Brain microvascular endothelial cell (primary cell): ENCODE data around the gene CAMK1D.

ENCODE experiments used
- DNase-seq: peaks from one replicate; pipeline ENCODE4 v3.0.0-alpha.2; 2020
- H3K27ac ChIP-seq: fragments of 250-450 bp; sonication (Bioruptor Pico); 2 replicates; pipeline ENCODE4 v1.5.1; 2020; ENCODE audit warnings: mild to moderate bottlenecking, moderate library complexity
- H3K27me3 ChIP-seq: fragments of 250-450 bp; sonication (Bioruptor Pico); replicated peaks from 2 replicates; pipeline ENCODE4 v1.5.1; 2020; ENCODE audit warnings: mild to moderate bottlenecking
- H3K36me3 ChIP-seq: fragments of 250-450 bp; sonication (Bioruptor Pico); replicated peaks from 2 replicates; pipeline ENCODE4 v1.5.1; 2020; ENCODE audit warnings: mild to moderate bottlenecking
- H3K4me3 ChIP-seq: 2 replicates; pipeline ENCODE4 v1.5.1; 2011; ENCODE audit warnings: low read depth, mild to moderate bottlenecking, control low read depth, low read length, moderate library complexity
- CTCF ChIP-seq: IDR thresholded peaks from 2 replicates; pipeline ENCODE4 v1.5.1; 2011; ENCODE audit warnings: low read depth, mild to moderate bottlenecking, moderate library complexity, low read length, control low read depth, inconsistent platforms; ENCODE audit errors: missing control alignments
- in situ Hi-C: cut with HindIII; loops from 2 replicates; pipeline ENCODE4 v1.10.0; 2017; ENCODE audit warnings: low sequenced_read_pairs, low pct_ligation_motif_present

Gene CAMK1D

GRCh38 chr10:12841826-12842225 lies 492.5 kb downstream of the CAMK1D start:
- Histone ChIP-seq H3K27ac (no peak overlapping the region), H3K36me3 (no peaks in the 10 kb centered on the region), H3K4me3 (no peak overlapping the region), H3K27me3 (no peaks in the 10 kb centered on the region)
- TF ChIP-seq CTCF, result no peak
- no peak for DNase-seq
- in situ Hi-C loops, result no loop called here

DNA sequence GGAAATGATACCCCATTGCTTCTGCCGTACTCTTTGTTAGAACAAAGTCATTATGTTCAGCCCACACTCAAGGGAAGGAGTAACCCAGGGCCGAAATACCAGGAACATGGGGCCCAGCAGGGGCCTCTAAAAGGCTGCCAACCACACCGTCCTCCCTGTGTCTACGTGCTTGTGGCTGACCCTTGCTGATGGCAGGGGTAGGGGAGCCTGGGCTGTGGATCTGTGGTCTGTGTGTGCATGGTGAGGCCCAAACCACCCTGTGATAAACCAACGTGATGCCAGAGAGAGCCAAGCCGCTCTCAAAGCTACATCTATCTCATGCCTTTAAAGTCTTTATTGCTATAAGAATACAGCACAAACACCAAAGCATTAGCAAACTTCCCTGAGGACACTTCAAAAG lies 493.0 kb downstream of the CAMK1D start:
- in situ Hi-C loops, result no loop called here
- Histone ChIP-seq H3K36me3 (no peaks in the 10 kb centered on the region), H3K27me3 (no peaks in the 10 kb centered on the region), H3K27ac (no peak overlapping the region), H3K4me3 (no peak overlapping the region)
- DNase-seq, result no peak
- no peak for TF ChIP-seq CTCF

DNA sequence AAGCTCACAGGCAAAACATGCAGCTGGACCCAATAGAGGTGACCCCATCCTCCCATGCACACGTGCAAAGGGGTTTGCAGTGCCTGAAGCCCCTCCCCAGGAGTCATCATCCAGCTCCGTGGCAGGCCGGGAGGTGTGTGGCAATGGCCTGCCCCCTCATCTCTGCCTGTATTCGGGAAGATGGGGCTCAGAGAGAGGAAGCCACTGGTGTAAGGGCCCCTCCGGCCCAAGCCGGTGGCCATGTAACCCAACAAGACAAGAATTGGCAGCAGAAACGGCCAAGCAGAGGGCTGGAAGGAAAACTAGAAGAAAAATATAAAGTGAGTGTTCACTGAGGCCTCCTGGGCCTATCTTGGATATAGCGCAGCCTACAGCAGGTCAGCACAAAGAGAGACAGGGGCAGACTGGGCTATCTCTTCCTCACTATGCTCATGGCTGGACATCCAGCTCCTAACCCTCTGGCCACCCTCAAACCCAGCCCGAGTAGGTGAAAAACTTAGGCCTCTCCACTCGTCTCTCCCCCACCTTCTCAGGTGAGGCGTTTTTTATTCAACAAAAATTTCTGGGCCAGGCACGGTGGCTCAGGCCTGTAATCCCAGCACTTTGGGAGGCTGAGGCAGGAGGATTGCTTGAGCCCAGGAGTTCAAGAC lies 494.1 kb downstream of the CAMK1D start:
- Histone ChIP-seq H3K27me3 (no peaks in the 10 kb centered on the region), H3K36me3 (no peaks in the 10 kb centered on the region), H3K27ac (no peak overlapping the region), H3K4me3 (no peak overlapping the region)
- DNase-seq, result no peak
- in situ Hi-C loops, result no loop called here
- no peak for TF ChIP-seq CTCF

GRCh38 chr10:12844811-12845483 lies 495.6 kb downstream of the CAMK1D start:
- H3K27ac ChIP-seq, result peak overlapping the region; percentile 69
- in situ Hi-C loops, result no loop called here
- DNase-seq, result peak; percentile 86
- no peaks in the 10 kb centered on the region for H3K36me3 ChIP-seq
- H3K4me3 ChIP-seq, result no peak overlapping the region
- H3K27me3 ChIP-seq, result no peaks in the 10 kb centered on the region
- no peak for TF ChIP-seq CTCF

- H3K4me3 ChIP-seq, result no peak overlapping the region
- no peaks in the 10 kb centered on the region for H3K27me3 ChIP-seq
- no peak overlapping the region for H3K27ac ChIP-seq
- no peaks in the 10 kb centered on the region for H3K36me3 ChIP-seq
- DNase-seq, result peak; percentile 35
- in situ Hi-C loops, result no loop called here
- TF ChIP-seq CTCF, result no peak
Observed at GRCh38 chr10:12846718-12847117, 497.4 kb downstream of the CAMK1D start.
